ENCODE measurements around the gene ERBB4.

- TF ChIP-seq CTCF (conservative IDR thresholded peaks at IDR 0.05; ENCODE audit: low read depth, low read length): no peak
- TF ChIP-seq EZH2 (IDR thresholded peaks at IDR 0.05; ENCODE audit: borderline replicate concordance, low read depth, low read length, poor library complexity, severe bottlenecking): no peak
Measured at GRCh38 chr2:212282671-212283261, 255.8 kb downstream of the ERBB4 start.
